HG03575 (cell line): ENCODE results near the gene BBOF1.
"Not testable (repeated sequence)": the region's sequence is repeated elsewhere in the genome, so short reads cannot be mapped to it uniquely, and the experiment has no call there.

Experiments
- ATAC-seq: cut with Tn5 transposase; IDR thresholded peaks from one replicate; pipeline ENCODE4 v1.9.1; 2021; ENCODE audit not compliant: unreplicated experiment, insufficient number of reproducible peaks, low FRiP score; ENCODE audit errors: extremely low read depth

Gene BBOF1

DNA sequence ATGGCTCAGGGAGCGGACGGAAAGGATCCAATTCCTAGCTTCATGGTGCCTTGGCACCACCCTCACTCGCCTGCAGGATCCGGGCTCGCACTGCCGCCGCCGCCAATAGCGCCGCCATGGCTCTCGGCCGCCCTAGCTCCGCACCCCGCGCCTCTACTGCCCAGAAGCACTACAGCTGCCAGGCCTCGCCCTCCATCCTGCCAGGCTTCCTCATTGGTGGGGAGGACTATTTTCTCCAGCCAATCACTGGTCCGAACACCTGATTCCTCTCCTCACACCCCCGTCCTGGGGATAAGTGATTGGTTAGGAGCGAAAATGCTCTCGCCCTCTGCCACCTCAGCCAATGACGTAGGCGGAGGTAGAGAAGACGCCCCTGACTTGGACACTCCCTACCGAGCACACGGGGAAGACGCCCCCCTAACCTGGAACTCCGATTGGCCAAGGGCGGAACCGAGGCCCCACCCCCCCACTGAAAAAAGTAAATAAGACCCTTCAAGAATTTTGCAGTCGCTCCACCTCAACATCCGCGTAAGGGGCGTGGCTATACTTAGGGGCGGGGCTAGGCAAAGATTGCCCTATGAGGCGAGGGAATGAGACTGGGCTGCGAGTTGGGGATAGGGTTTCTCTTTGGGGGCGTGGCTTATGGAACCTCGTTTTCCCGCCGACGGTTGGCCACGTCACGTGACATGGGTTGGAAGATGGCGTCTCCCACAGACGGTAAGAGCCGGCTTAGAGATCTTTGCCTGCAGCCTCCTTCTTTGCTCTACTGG lies 65.3 kb downstream of the BBOF1 start, which contains the start of the genes ALDH6A1 and LIN52:
Gene ALDH6A1 (minus strand): TSS at position 177 of the 770 bp plus-strand sequence. CDS start 59 bp downstream, at position 118.
Gene LIN52 (plus strand): TSS at position 680 of the 770 bp plus-strand sequence. CDS start 19 bp downstream, at position 699.
- ATAC-seq: peak; percentile 53

DNA sequence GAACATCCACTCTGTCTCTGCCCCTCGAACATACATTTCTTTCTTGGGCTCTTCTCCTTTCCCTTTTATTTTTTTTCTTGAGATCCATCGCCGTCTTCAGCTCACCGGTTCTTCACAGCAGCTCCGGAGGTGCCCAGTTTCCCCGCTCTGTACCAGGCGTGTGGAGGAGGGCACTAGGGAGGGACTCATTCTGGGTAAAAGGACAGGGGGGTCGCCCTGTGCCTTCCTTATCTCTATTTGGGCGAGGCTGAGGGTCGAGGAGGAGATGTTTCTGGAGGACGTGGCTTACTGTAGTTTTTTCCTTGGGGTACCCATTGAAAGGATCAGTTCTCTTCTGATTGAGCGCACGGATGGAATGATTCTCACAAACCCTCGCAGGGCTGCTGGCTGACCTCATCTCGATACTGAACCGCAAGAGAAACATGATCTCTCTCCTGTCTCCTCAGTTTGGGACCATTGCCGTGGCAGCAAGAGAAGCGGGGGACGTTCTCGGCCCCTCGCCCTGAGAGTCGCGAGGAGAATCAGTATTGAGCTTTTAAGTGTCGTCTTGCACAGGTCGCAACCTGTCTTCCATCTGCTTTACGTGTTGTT lies 66.0 kb downstream of the BBOF1 start:
- ATAC-seq: no peak

DNA sequence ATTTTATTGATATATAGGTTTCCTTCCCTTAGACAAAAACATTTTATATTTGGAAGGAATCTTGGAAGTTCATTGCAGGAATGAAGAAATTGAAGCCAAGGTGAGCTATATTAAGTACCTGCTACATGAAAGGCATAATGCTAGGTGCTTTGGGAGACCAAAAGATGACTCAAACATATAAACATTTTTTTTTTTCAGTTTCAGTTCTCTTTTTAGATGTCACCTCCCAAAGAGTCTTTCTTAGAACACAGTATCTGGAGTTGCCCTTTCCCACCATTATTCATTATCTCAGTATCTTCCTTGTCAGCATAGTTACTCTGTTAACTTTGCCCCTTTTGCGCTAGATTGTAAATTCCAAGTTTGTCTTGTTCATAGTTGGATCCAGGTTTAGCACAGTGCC lies 66.7 kb downstream of the BBOF1 start:
- ATAC-seq: no peak

DNA sequence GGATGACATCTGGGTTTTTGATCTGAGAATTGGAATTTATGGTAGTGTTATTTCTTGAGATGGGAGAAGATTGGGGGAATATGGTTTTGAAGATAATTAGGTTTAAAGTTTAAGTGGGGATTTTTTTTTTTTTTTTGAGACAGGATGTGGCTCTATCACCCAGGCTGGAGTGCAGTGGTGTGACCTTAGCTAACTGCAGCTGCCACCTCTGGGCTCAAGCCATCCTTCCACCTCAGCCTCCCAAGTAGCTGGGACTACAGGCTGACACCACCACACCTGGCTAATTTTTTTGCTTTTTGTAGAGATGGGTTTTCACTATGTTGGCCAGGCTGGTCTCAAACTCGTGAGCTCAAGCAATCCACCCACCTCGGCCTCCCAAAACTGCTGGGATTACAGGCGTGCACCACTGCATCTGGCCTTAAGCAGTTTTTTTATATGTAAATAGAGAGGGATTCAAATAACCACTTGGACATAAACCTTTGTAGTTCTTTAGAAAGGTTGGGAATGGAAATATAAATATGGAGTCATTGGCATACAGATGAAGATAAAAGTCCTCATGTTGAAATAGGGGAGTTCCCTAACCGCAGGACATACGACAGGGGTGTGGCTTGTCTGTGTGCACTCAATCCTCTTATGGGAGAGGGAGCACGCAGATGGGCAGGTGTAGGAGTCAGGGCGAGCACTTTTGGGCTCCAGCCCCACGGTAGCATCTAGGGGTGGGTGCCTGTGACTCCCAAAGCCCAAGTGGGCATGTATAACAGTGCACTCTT lies 70.3 kb downstream of the BBOF1 start:
- no peak for ATAC-seq

DNA sequence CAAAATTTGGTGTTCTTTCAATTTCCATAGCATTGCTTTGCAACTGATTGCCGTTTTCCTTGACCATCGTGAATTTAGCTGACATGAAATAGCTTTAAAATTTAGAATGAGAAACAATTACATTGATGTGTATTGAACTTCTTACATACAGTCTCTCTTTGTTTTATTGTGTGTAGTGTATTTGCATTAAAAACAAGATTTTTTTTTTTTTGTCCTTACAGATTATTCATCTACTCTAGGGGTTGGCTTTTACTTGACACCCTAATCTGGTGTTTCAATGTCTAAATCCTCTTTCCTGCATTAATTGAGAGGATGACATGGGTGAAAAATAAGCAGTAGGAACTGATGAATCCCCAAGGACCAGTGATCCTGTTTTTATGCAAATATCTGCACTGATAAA lies 86.2 kb downstream of the BBOF1 start:
- ATAC-seq: no peak

DNA sequence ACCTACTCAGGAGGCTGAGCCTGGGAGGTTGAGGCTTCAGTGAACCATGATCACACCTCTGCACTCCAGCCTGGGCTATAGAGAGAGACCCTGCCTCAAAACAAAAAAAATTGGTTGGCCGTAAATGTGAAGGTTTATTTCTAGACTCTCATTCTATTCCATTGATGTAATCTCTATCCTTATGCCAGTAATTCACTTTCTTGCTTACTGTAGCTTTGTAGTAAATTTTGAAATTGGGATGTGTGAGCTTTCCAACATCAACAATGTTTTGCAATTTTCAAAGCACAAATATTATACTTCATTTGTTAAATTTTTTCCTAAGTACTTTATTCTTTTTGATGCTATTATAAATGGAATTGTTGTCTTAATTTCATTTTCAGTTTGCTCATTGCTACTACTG lies 90.2 kb downstream of the BBOF1 start:
- ATAC-seq: no peak

DNA sequence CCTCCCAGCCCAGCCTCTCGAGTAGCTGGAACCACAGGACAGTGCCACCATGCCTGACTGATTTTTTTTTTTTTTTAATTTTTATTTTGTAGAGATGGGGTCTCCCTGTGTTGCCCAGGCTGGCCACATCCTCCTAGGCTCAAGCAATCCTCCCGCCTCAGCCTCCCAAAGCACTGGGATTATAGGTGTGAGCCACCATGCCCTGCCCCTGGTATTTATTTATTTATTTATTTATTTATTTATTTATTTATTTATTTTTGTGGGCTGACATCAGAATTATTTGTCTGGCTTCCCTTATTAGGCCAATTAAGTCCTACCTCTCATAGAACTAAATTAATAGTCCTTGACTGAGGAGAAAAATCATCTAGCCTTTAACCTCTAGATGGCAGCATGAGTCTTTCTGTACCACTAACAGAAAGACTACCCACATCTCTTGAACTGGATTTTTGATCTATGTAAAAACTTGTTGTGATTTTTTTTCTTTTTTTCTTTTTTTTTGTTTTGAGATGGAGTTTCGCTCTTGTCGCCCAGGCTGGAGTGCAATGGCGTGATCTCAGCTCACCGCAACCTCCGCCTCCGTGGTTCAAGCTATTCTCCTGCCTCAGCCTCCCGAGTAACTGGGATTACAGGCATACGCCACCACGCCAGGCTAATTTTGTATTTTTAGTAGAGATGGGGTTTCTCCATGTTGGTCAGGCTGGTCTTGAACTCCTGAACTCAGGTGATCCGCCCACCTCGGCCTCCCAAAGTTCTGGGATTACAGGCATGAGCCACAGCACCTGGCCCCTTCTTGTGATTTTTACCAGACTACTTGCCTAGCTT lies 92.5 kb downstream of the BBOF1 start:
- not testable (repeated sequence) for ATAC-seq
